DMS53 (cell line): ENCODE measurements around the gene CCR6.
"Not testable (repeated sequence)": the region's sequence is repeated elsewhere in the genome, so short reads cannot be mapped to it uniquely, and the experiment has no call there.

ENCODE experiments used
- DNase-seq: peaks from one replicate; lab custom pipeline; 2025; lab: John Stamatoyannopoulos, UW

CCR6 gene

DNA sequence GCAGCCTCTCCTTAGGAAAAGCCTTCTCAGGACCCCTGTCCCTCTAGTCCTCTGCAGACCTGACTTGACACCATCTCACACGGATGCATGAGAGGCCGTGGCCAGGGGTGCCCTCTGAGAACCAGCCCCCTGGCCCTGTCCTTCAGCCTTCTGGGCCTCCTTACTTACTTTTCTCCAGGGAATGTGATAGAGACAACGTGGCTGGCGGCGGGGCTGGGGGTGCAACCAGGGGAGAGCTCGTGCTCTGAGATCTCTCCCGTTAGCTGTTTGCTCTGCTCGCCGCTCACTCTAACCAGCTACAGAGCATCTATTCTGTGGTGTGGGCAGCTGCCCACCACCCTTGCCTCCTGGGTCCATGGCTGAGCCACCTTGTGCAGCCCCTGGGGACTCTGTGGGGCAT is 20.1 kb downstream of the CCR6 start:
- no peak for DNase-seq

DNA sequence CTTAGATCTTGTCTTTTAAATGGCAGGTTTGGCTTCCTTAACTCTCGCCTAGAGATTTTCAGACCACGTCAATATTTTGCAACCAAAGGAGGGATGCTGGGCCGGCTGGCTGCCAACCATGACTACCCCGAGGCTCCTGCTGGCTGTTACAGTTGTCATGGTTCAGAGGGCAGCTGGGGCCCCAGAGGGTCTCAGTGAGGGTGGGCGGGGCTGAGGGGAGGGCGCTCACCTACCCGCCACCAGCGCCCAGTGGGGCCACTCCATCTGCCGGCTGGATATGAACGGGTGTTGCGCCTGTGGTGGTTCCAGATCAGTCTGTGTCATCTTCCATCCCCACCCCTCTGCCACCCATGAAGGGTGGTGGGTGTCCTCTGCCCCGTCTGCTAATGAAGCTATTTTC is 22.6 kb downstream of the CCR6 start:
- DNase-seq = no peak

DNA sequence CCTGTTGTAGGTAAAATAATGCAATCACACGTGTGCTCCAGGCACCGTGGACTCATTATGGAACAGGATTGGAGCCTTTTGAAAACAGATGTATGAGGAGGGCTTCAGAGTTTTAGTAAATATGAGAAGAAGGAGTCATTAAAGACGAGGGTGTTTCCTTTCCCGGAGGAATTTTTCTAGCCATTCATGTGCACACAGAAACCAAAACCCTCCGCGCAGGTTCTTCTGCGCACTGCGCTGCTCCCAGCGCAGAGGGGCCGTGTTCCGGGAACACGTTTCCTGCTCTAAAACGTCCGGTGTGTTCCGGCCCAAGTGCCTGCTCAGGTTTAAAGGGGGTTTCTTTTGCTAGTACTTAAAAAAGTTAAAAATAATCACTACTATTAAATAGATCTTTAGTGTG is 23.2 kb downstream of the CCR6 start:
- DNase-seq = no peak

DNA sequence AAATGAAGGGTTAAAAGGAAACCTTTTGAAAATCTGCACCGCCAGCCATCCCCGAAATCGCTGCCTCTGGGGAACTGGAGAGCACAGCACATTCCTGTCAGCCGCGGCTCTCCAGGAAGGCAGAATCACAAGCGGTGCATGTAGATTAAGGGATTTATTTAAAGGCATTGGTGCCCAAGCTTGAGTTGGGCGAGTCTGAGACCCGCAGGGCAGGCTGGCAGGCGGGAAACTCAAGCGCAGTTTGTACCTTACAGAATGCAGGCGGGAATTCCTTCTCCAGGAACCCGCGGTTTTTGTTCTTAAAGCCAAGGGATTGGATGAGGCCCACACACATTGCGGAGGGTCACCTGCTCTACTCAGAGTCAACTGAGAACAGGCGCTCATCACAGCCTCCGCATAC is 24.1 kb downstream of the CCR6 start:
- no peak for DNase-seq

DNA sequence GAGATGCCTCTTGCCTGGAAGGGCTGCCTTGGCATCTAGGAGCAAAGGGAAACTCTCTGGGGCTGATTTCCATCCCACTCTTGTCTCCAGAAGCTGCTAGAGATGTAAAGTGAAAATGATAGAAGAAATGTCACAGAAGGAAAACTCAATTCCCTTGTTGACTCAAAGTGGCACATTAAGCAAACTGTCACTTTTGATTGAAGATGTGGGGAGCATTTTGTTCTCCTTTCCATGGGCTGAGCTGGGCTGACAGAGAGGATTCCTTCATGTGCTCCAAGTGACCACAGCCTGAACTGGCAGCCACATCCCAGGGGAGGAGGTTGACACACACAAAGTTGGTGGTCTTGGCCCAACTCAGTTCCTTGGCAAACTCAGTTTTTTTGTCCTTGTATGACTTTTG is 25.1 kb downstream of the CCR6 start:
- no peak for DNase-seq

DNA sequence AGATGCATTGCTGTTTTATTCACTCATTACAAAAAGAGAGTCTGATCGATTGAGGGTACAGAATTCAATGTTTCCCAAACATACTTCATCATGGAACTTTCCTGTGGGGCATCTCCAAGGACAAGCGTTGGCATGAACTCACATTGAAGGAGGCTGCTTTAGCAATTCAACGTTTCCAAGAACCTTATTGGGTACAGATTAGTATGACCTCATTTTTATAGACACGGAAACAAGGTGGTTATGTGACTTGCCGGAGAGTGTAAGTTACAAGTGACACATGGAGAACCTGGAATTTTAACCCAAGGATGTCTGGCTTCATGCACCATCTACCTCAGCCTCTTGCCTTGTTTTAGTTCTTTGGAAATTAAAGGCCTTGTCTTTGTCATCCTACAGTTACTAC is 26.1 kb downstream of the CCR6 start:
- DNase-seq = no peak

DNA sequence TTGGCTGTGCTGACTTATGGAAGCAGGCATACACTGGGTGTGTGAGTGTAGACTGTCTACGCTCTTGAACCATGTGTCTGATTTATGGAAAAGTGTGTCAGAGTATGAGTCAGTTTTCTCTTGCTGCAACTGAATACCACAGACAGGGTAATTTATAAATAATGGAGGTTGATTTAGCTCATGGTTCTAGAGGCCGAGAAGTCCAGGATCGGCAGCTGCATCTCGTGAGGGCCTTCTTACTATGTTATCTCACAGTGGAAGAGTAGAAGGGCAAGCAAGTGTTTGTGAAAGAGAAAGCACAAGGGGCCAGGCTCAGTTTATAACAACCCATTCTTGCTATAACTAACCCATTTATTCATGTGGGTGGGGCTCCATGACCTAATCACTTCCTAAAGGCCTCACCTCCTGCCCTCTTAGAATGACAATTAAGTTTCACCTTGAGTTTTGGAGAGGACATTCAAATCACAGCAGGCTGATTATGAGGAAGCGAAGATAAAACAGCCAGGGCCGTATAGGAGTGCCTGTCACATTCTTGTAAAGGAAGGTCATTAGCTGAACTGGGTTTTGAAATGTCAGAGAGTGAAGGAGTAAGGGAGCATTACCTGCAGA is 28.1 kb downstream of the CCR6 start:
- DNase-seq = no peak

DNA sequence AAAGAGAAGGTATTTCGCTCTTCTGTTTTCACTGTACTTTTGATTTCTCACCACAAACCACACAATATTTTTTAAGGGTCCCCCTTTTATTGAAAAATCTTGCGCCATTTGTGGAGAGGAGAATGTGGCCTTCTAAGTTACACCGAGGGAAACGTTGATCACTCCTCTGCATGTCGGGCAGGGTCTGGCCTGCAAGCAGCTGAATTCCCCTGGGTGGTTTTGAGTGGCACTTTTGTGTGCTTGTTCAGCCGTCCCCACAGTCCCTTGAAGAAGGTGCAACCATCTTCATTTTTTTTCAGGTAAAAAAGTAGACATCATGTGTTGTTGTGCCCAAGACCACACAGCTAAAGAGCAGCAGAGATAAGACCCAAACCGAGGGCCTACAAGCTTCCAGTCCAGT is 28.8 kb downstream of the CCR6 start:
- DNase-seq = no peak

DNA sequence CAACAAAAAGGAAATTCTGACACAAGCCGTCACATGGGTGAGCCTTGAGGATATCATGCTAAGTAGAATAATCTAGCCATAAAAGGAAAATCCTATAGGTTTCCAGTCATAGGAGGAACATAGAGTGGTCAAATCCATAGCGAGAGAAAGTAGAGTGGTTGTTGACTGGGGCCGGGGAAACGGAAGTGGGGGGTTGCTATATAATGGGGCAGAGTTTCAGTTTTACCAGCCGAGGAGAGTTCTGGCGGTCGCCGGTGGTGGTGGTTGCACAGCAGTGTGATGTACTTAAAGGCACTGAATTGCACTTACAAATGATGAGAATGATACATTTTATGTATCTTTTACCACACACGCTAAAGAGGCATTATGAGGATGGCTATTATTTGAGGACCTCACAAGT is 30.0 kb downstream of the CCR6 start:
- DNase-seq = no peak

DNA sequence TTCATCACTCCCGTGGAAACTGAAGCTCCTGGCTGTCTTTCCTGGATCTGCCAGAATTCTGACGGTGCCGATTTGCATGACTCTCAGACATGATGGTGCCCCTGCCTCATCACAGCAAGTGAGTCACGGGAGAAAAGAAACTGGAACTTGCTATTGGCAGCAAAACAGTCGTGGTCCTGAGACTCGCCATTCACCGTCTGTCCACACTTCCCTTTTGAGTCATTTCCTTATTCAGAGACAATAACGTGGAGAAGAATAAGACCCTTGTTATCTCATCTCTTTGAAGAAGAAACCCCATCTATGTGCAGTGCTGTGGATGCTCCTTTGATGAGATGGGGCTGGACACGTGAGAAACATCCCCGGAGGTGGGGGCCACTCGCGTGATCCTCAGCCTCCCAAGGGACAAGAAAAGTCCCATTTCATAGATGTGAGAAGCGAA is 30.6 kb downstream of the CCR6 start:
- DNase-seq = no peak

DNA sequence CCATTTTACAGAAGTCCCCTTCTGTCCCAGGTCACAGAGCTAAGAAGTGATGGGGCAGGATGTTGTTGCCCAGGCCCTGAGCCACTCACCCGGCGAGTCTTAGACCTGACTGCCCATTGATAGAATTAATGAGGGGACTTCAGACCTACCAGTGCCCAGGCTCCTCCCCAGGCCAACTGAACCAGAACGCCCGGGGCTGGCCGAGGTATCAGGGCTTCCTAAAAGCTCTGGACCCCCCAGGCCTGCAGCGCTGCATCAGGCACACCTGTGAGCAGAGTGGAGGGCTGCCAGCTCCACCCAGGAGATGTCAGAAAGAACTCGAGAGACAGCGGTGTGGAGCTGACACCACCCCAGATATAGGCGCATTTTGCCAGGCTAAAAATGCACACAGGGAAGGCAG is 31.4 kb downstream of the CCR6 start:
- DNase-seq = no peak

DNA sequence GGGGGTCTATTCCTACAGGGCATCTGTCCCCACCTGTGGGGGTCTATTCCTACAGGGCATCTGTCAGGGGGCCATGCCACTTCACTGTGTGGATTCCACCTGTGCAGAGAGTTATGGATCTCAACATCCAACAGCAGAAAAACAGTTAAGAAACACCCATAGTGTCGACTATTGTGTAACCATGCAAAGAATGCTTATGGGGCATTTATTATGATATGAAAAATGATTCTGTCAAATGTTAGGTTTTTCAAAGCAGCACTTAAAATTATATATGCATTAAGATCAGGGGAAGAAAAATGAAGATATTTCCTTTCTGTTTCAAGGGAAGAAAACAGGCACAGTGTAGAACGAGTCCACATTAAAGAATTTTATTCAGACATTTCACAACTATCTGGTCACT is 32.0 kb downstream of the CCR6 start:
- no peak for DNase-seq

DNA sequence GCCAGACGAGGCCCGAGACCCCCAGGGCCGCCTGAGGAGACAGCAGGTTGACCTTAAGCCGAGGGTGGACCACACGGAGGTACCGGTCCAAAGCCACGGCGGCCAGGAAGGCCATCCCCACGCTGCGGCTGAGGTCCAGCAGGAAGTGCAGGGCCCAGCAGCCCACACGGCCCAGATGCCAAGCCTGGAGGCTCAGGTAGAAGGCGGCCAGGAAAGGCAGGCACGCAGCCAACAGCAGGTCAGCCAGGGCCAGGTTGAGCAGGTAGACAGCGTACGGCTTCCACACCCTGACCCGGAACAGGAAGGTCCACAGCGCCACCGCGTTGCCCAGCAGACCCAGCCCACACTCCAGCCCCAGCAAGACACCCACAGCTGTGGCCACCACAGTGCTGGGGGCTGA is 34.5 kb downstream of the CCR6 start:
- no peak for DNase-seq

DNA sequence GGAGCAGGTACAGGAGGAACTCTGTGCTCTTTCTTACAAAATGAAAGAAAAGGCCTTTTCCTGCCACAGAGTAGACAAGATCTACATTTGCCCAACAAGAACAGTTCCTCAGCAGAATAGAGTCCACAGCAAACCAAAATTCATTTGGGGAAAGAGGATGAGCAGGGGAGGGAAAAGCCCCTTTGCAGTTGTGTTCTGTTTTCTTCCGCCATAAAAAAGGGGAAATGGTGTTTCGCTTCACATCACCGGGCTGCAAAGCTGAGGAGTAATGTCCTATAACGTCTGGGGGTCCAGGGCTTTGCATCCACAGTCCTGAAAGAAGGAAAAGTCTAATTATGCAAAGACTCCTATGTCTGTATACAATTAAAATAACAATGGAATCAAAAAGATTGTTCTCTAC is 35.0 kb downstream of the CCR6 start, which contains the start of gene GPR31:
GPR31 (minus strand) TSS at position 118 of the 400 bp plus-strand sequence. CDS start 149 bp downstream, outside the sequence.
- DNase-seq = no peak

DNA sequence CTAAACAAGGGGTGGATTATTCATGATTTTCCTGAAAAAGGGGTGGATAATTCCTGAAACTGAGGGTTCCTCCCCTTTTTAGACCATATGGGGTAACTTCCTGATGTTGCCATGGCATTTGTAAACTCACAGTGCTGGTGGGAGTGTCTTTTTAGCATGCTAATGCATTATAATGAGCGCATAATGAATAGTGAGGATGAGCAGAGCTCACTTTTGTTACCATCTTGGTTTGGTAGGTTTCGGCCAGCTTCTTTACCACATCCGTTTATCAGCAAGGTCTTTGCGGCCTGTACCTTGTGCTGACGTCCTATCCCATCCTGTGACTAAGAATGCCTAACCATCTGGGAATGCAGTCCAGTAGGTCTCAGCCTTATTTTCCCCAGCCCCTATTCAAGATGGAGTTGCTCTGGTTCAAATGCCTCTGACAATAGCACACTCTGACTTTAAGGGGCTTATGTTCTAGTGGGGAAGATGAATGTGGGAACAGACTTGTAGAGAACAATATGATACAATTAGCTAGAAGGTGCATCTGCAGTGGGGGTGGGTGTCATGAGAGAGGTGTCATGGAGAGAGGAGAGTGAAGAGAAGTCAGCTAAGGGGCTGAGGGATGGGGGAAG is 39.1 kb downstream of the CCR6 start:
- no peak for DNase-seq

DNA sequence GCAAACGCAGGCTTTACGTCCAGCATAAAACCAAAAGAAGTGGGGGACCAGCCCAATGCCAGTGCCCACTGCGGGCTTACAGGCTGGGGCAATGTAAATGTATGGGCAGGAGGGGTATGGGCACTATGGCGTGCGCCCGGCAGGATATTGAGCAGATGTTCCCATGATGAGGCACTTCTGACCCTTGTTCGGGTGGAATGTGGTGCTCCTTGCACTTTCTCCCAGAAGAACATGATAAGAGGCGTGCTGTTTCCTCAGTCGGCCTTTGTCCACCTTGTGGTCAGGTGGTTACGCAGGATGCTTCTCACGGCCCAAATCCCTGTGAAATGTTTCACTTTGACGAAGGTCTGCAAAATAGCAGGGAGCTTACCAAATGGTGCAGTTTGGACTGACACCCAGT is 39.7 kb downstream of the CCR6 start:
- no peak for DNase-seq

DNA sequence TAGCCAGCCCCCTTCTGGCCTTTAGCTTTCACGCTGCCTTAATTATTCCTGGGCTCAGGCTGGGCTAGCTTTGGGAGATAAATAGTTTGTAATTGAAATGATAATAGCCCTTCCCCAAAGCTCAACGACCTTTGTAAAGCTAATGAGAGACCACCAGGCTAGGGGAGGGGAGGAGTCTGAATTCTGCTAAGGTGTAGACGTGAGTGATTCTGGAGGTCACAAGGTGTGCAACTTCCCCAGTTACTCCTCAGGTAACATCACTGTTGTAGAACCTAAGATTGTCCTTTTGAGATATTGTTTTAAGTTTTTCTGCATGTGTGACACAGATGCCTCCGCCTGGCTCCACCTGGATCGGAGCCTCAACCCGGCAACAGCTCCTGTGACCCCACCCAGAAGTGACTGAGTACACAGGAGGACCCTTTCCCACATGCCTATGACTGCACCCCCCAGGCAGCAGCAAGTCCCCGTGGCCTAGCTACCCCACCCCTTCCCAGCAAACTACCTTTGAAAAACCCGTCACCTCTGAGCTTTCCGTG is 40.6 kb downstream of the CCR6 start:
- no peak for DNase-seq

DNA sequence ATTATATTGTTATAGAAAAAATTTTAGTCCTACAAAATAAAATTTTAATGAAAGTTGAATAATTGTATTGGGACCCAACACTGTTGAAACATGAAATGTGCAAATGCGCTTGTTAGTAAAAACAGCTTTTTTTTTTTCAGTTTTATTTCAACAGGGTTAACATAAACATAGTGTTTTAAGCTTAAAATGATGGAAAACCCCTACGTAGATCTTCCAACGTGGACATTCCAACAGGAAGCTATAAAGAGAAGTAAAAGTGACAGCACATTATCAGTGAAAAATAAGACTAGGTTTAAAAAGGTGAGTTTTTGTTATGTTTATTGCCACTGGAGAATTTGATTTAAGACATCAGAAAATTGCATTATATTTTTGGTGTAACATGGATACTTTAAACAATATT is 41.4 kb downstream of the CCR6 start:
- no peak for DNase-seq

DNA sequence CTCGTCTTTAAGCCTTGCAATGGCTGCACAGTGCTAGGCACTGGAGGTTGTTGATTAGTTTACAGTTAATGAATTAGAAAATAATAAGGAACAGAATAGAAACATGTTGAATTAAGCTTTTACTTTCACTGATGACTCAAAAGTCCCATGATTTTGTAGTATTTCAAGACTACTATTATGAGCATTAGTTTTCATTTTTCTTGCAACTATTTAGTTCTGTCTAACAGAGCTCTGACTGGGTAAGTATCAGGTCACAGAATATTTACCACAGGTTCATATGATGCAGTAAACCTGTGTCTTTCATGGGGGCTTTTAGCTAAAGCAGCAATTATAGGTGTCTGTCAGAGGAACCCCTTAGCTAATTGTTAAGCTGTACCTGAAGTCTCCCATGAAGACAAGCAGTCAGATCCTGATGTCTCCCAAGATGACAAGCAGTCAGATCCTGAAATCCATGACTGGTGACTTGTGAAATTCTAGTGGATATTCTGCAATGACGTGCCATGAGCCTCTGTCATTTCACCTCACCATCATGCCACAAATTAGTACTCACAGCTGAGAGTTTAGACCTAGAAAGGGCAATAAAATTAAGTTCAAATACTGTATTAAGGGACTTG is 43.1 kb downstream of the CCR6 start:
- DNase-seq = no peak

DNA sequence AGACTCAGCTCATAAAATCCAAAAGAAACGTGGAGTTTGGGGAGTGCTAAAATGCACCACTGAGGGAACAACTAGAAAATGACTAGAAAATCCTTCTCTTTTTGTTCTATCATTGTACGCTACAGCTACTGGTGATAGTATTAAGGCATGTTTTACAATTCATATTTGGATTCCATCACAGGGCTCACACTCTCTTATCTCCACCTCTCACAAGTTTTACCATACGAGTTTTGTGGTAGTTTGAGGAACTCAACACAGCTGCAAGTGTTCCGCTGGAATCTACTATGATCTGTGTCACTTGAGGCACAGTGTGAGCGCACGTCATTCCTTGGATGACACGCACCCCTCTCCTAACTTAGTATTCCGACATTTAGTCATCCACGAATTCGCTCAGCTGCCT is 44.8 kb downstream of the CCR6 start:
- DNase-seq = not testable (repeated sequence)

DNA sequence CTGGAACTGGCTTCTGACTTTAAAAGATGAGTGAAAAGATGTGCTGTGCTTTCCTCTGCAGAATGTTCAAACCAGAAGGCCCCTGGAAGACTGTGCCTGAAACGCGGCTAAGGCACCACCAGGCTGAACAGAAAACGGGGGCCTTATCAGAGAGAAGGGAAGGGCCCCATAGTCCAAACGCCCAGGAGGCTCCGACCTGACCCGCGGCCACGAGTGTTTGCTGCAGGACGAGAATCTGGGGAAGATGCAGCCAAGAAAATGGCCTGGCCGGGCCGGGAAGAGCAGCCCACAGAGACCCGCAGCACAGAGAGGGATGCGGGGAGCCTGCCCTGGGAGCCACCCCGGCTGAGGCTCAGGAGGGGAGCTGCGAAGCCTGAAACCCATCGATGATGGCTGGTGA is 45.4 kb downstream of the CCR6 start:
- not testable (repeated sequence) for DNase-seq

DNA sequence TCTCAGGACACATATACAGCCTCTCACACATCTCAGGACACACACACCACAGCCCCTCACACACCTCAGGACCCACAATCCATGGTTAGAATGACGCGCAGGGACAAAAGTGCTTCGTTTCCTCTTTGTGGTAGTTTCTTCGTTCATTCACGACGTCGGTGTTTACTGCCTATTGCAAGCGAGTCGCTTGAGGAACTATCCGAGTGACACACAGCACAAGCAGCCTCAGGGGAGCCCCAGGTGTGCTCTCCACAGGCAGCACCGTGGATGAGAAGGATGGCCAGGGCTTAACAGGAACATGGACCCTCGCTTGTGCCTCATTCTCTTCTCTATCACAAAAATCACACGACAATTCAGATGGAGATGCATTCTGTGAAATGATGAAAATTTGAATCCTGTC is 47.0 kb downstream of the CCR6 start:
- DNase-seq = not testable (repeated sequence)

DNA sequence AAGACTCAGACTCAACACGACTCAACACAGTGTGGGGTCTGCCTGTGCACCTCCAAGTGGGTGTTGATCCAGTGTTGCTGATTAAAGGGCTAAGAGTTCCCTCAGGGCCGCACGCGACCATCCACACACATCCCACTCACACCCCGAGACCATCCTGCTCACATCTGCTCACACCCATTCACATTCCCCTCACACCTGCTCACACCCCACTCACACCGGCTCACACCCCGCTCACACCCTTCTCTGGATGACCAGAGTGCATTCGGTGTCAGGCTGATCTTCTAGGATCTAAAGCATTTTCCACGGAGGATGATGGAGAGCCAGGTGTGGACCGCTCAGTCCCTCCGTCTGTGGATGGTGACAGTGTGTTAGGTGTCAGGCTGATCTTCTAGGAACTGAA is 48.4 kb downstream of the CCR6 start:
- DNase-seq = not testable (repeated sequence)
